Fibroblast of lung (primary cell): Measurements from ENCODE around the gene ZP4. TPM values are rescaled to one million over a fixed set of nuclear protein-coding genes. Genes with fewer than 3 reads are reported as not detected.
"Not testable (repeated sequence)": the region's sequence is repeated elsewhere in the genome, so short reads cannot be mapped to it uniquely, and the experiment has no call there.

Experiments used
- DNase-seq, 2 donors: peaks; one replicate each; pipeline versions ENCODE4 v3.0.0 to v3.0.0-alpha.2; 2010; ENCODE audit warnings: low read depth in 2 of 2
- H2AFZ ChIP-seq: 2 replicates; pipeline ENCODE4 v1.5.1; 2012; ENCODE audit warnings: low read length, control low read depth, inconsistent platforms
- H3K27ac ChIP-seq: 2 replicates; pipeline ENCODE4 v1.5.1; 2011; ENCODE audit warnings: low read length, control low read depth; ENCODE audit not compliant: insufficient read depth
- H3K27me3 ChIP-seq: 2 replicates; pipeline ENCODE4 v1.5.1; 2011; ENCODE audit warnings: mild to moderate bottlenecking, low read length; ENCODE audit not compliant: control insufficient read depth, insufficient read depth
- H3K36me3 ChIP-seq: 2 replicates; pipeline ENCODE4 v1.5.1; 2011; ENCODE audit warnings: low read length; ENCODE audit not compliant: control insufficient read depth, insufficient read depth
- H3K4me1 ChIP-seq: 2 replicates; pipeline ENCODE4 v1.5.1; 2011; ENCODE audit warnings: low read length; ENCODE audit not compliant: control insufficient read depth, insufficient read depth; ENCODE audit errors: extremely low read depth
- H3K4me2 ChIP-seq: 2 replicates; pipeline ENCODE4 v1.5.1; 2011; ENCODE audit warnings: low read length, control low read depth; ENCODE audit not compliant: insufficient read depth; ENCODE audit errors: extremely low read depth
- H3K4me3 ChIP-seq, 4 experiments: fragments of 200-600 bp in 1 of 4; sonication (generic) in 1 of 4; replicated peaks in 1 of 4; 2 replicates each; pipeline ENCODE4 v1.5.1; 2011 to 2016; ENCODE audit warnings: low read length in 4 of 4, low read depth in 3 of 4, mild to moderate bottlenecking in 3 of 4, control low read depth in 2 of 4, inconsistent platforms in 1 of 4, mixed read lengths in 1 of 4; ENCODE audit not compliant: insufficient read depth in 1 of 4; ENCODE audit errors: control extremely low read depth in 1 of 4
- H3K79me2 ChIP-seq: 2 replicates; pipeline ENCODE4 v1.5.1; 2012; ENCODE audit warnings: mild to moderate bottlenecking, low read length, inconsistent platforms; ENCODE audit not compliant: control insufficient read depth, insufficient read depth
- H3K9ac ChIP-seq: 2 replicates; pipeline ENCODE4 v1.5.1; 2011; ENCODE audit warnings: mild to moderate bottlenecking, low read length, control low read depth; ENCODE audit not compliant: insufficient read depth
- H3K9me3 ChIP-seq: 2 replicates; pipeline ENCODE4 v1.5.1; 2012; ENCODE audit warnings: low read depth, low read length; ENCODE audit not compliant: control insufficient read depth, insufficient read depth
- H4K20me1 ChIP-seq: 2 replicates; pipeline ENCODE4 v1.5.1; 2011; ENCODE audit warnings: low read length; ENCODE audit not compliant: control insufficient read depth, insufficient read depth; ENCODE audit errors: extremely low read depth
- EZH2 ChIP-seq: IDR thresholded peaks from 2 replicates; pipeline ENCODE4 v1.5.1; 2012; ENCODE audit warnings: low read length, control low read depth, mild to moderate bottlenecking; ENCODE audit errors: missing control alignments
- polyA plus RNA-seq, 2 donors: library from polyadenylated mRNA; depleted of rRNA in 1 of 2; stranded (reverse) in 1 of 2; unstranded in 1 of 2; fragments of >200 nt; gene quantifications; 2 replicates each; pipeline ENCODE4 v1.2.1, GENCODE V29; 2011 to 2012; ENCODE audit warnings: missing spikeins in 1 of 2
- total RNA-seq: library from RNA; depleted of rRNA; stranded (reverse); fragments of >200 nt; gene quantifications from 2 replicates; pipeline ENCODE4 v1.2.1, GENCODE V29; 2014
- TF ChIP-seq, protein P1 (sequence below), 2 donors: IDR thresholded peaks in 1 of 2; conservative IDR thresholded peaks in 1 of 2; 1 replicate in 1 of 2; 2 replicates in 1 of 2; pipeline ENCODE4 v1.5.1; 2011 to 2012; ENCODE audit warnings: low read length in 2 of 2, control low read depth in 1 of 2, inconsistent platforms in 1 of 2, low read depth in 1 of 2, mild to moderate bottlenecking in 1 of 2

The ZP4 gene
- total and polyA plus RNA-seq, 2 donors (not counting 1 experiment from before 2014, with no cell fraction given) = not detected

DNA sequence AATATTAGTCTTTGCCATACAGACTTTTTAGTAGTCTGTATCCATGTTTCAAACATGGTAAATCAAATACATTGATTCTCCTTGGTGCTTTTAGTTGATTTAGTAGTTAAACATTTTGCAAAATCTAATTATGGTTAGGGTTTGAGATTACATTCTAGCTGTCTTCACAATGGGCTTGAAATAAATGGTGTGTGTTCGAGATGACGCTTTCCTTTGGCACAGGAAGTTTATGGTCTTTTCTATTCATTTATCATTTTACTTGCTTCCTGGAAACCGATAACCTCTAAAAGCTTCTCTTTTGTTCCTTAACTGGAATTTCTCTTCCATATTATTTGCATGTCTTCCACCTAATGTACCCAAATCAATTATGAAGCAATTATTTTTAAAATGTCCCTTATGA lies 38.4 kb downstream of the ZP4 start:
- no peak for TF ChIP-seq EZH2
- TF ChIP-seq, protein P1, sequence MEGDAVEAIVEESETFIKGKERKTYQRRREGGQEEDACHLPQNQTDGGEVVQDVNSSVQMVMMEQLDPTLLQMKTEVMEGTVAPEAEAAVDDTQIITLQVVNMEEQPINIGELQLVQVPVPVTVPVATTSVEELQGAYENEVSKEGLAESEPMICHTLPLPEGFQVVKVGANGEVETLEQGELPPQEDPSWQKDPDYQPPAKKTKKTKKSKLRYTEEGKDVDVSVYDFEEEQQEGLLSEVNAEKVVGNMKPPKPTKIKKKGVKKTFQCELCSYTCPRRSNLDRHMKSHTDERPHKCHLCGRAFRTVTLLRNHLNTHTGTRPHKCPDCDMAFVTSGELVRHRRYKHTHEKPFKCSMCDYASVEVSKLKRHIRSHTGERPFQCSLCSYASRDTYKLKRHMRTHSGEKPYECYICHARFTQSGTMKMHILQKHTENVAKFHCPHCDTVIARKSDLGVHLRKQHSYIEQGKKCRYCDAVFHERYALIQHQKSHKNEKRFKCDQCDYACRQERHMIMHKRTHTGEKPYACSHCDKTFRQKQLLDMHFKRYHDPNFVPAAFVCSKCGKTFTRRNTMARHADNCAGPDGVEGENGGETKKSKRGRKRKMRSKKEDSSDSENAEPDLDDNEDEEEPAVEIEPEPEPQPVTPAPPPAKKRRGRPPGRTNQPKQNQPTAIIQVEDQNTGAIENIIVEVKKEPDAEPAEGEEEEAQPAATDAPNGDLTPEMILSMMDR (conservative IDR thresholded peaks at IDR 0.05 in 1 of 2, IDR thresholded peaks at IDR 0.05 in 1 of 2; ENCODE audit: low read depth in 1 of 2, low read length in 2 of 2) = no peak
- no peaks in the 10 kb centered on the region for H3K36me3 ChIP-seq
- H3K4me1 ChIP-seq = no peaks in the 10 kb centered on the region
- no peaks in the 10 kb centered on the region for H3K27me3 ChIP-seq
- no peaks in the 10 kb centered on the region for H4K20me1 ChIP-seq
- no peak overlapping the region for H3K27ac ChIP-seq
- H3K79me2 ChIP-seq = no peaks in the 10 kb centered on the region
- H3K4me3 ChIP-seq = no peak overlapping the region
- H3K9ac ChIP-seq = no peak overlapping the region
- no peak overlapping the region for H2AFZ ChIP-seq
- no peak overlapping the region for H3K4me2 ChIP-seq
- DNase-seq = peak in 1 of 2 donors; percentile 7
- H3K9me3 ChIP-seq = no peaks in the 10 kb centered on the region

DNA sequence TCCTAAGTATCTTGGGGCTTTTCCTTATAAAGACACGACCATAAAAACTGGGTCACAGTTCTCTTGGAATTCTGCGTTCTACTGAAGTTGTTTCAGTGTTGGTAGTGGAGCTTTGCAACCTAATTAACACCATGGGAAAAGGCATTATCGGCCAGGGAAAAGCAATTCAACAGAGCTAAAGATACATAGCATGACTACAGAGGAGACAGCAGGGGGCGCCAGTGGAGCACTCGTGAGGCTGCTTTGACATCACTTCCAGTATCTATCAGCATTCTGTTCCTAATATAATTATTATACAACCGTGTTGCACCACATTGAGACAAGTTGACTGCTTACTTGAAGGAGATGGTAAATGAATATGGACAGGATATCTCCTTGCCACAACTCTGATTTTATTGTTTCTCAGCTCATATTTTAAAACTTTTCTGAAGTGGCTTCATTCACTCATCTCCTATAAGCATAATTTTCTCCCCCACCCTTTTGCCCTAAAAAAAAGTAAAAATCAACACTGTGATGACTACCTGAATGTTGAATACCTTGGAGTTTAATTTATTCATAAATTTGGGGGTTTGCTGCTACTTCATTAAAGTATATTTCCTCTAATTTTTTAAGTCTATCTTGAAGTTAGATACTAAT lies 39.4 kb downstream of the ZP4 start:
- Histone ChIP-seq H3K27ac (no peak overlapping the region), H3K27me3 (no peaks in the 10 kb centered on the region), H3K4me3 (no peak overlapping the region), H3K4me1 (no peaks in the 10 kb centered on the region), H3K4me2 (no peak overlapping the region), H3K9me3 (no peaks in the 10 kb centered on the region), H2AFZ (no peak overlapping the region), H3K9ac (no peak overlapping the region), H4K20me1 (no peaks in the 10 kb centered on the region), H3K36me3 (no peaks in the 10 kb centered on the region), H3K79me2 (no peaks in the 10 kb centered on the region)
- peak; percentile 55 to 59 for DNase-seq
- TF ChIP-seq, protein P1 (conservative IDR thresholded peaks at IDR 0.05 in 1 of 2, IDR thresholded peaks at IDR 0.05 in 1 of 2; ENCODE audit: low read depth in 1 of 2, low read length in 2 of 2) = peak; percentile 8 to 75
- no peak for TF ChIP-seq EZH2

DNA sequence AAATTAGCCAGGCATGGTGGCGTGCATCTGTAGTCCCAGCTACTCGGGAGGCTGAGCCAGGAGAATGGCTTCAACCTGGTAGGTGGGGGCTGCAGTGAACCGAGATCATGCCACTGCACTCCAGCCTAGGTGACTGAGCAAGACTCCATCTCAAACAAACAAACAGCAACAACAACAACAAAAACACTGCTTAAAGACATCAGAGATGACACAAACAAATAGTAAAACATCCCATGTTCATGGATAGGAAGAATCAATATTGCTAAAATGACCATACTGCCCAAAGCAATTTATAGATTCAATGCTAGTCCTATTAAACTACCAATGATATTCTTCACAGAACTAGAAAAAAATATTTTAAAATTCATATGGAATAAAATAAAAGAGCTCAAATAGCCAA lies 47.2 kb downstream of the ZP4 start:
- H3K27ac ChIP-seq, H3K27me3 ChIP-seq, H3K4me3 ChIP-seq, DNase-seq, H3K36me3 ChIP-seq, H3K9me3 ChIP-seq, H3K4me1 ChIP-seq, H2AFZ ChIP-seq, H3K4me2 ChIP-seq, H3K9ac ChIP-seq, H4K20me1 ChIP-seq, H3K79me2 ChIP-seq: not testable (repeated sequence)
